Bronchial epithelial cell (primary cell): ENCODE results near the gene PKNOX2. TPM values are rescaled to one million over a fixed set of nuclear protein-coding genes. Genes with fewer than 3 reads are reported as not detected.

Source experiments
- DNase-seq: peaks from one replicate; pipeline ENCODE4 v3.0.0-alpha.2; 2010; ENCODE audit warnings: low read depth
- FAIRE-seq: peaks from 2 replicates; lab custom pipeline; 2011; peaks lifted over from hg19 to GRCh38; lab: Jason Lieb, UNC
- H3K27me3 ChIP-seq: 2 replicates; pipeline ENCODE4 v1.5.1; 2011; ENCODE audit warnings: low read length; ENCODE audit not compliant: control insufficient read depth, insufficient read depth
- H3K36me3 ChIP-seq: 2 replicates; pipeline ENCODE4 v1.5.1; 2011; ENCODE audit warnings: low read length; ENCODE audit not compliant: control insufficient read depth, insufficient read depth
- H3K4me3 ChIP-seq: 2 replicates; pipeline ENCODE4 v1.5.1; 2011; ENCODE audit warnings: mild to moderate bottlenecking, low read depth, low read length, control low read depth
- total RNA-seq: library from RNA; depleted of rRNA; stranded (reverse); fragments of >200 nt; gene quantifications from 2 replicates; pipeline ENCODE4 v1.2.1, GENCODE V29; 2014
- TF ChIP-seq, protein P1 (sequence below): IDR thresholded peaks from 2 replicates; pipeline ENCODE4 v1.5.1; 2011; ENCODE audit warnings: mild to moderate bottlenecking, moderate library complexity, low read length, control low read depth, inconsistent platforms; ENCODE audit not compliant: insufficient read depth, severe bottlenecking

PKNOX2 gene
- total RNA-seq, 1 donor from 2014 or later = not detected

DNA sequence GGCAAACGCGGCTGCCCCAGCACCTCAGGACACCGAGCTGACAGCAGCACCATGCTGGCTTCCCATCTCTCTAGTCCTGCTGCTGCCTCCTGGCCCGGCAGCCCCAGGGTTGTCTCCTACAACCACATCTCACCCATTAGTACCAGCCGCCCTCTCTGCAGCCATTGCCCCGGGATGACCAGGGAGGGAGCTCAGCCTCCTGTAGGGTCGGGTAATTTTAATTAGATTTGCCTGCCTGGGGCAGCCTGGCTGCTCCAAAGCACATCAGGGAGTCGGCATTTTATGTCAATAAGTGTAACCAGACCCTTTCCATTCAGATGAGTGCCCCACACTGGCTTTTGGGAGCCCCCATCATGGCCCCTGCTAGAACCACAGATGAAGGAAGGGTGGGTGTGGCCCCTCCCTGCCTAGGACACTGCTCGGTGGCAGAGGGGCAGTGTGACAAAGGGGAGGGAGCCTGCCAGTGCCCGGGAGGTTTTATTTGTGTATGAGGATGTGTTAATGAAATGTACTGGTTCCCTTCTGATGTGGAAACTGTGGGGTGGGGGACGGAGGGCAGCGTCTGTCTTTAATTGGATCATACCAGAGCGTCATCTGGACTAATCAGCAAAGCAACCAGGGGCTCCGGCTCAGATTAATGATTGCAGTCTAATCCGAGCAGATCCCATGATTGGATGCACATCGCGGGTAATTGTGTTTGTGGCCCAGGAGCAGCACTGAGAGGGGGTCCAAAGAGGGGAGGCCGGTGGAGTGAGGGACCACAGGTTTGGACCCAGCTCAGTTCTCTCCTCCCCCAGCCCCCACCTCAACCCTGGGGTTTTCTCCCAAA, 206.2 kb downstream of the PKNOX2 start:
- DNase-seq = no peak
- no peak for FAIRE-seq
- no peak overlapping the region for H3K4me3 ChIP-seq
- peaks cover 2% of the 10 kb centered on the region for H3K27me3 ChIP-seq
- H3K36me3 ChIP-seq = no peaks in the 10 kb centered on the region
- TF ChIP-seq, protein P1, sequence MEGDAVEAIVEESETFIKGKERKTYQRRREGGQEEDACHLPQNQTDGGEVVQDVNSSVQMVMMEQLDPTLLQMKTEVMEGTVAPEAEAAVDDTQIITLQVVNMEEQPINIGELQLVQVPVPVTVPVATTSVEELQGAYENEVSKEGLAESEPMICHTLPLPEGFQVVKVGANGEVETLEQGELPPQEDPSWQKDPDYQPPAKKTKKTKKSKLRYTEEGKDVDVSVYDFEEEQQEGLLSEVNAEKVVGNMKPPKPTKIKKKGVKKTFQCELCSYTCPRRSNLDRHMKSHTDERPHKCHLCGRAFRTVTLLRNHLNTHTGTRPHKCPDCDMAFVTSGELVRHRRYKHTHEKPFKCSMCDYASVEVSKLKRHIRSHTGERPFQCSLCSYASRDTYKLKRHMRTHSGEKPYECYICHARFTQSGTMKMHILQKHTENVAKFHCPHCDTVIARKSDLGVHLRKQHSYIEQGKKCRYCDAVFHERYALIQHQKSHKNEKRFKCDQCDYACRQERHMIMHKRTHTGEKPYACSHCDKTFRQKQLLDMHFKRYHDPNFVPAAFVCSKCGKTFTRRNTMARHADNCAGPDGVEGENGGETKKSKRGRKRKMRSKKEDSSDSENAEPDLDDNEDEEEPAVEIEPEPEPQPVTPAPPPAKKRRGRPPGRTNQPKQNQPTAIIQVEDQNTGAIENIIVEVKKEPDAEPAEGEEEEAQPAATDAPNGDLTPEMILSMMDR = no peak

GRCh38 chr11:125371431-125371935, 206.9 kb downstream of the PKNOX2 start:
- Histone ChIP-seq H3K36me3 (no peaks in the 10 kb centered on the region), H3K4me3 (no peak overlapping the region), H3K27me3 (peaks cover 7% of the 10 kb centered on the region)
- DNase-seq (no peak), FAIRE-seq (no peak)
- TF ChIP-seq, protein P1 = no peak

GRCh38 chr11:125372088-125372487, 207.5 kb downstream of the PKNOX2 start:
- Histone ChIP-seq H3K36me3 (no peaks in the 10 kb centered on the region), H3K4me3 (no peak overlapping the region), H3K27me3 (peaks cover 7% of the 10 kb centered on the region)
- FAIRE-seq (no peak), DNase-seq (no peak)
- TF ChIP-seq, protein P1 = no peak

DNA sequence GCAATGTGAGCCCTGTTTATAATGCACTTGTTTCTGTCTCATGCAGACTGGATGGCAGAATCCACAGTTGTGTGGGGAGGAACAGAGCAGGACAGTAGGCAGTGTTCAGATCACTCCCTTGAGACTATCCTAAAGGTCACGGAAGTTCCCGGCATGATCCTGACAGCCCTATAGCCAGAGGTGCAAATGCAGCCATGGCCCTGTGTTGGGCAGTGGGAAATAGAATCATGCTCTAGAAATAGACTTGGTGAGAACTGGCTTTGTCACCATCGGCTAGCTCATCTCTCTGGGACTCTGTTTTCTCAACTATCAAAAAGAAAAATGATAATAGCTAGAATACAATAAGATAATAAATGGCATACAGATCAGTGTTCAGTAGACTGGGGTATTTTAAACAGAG, 208.4 kb downstream of the PKNOX2 start:
- H3K27me3 ChIP-seq = peaks cover 7% of the 10 kb centered on the region
- FAIRE-seq = no peak
- H3K4me3 ChIP-seq = no peak overlapping the region
- TF ChIP-seq, protein P1 = no peak
- H3K36me3 ChIP-seq = no peaks in the 10 kb centered on the region
- no peak for DNase-seq

GRCh38 chr11:125373426-125374391, 209.2 kb downstream of the PKNOX2 start:
- Histone ChIP-seq H3K36me3 (no peaks in the 10 kb centered on the region), H3K27me3 (peaks cover 7% of the 10 kb centered on the region), H3K4me3 (no peak overlapping the region)
- peak; percentile 18 for FAIRE-seq
- DNase-seq = no peak
- TF ChIP-seq, protein P1 = no peak
